IPS DF 19.7 (cell line): ENCODE results near the gene MLYCD.
"Not testable (repeated sequence)": the region's sequence is repeated elsewhere in the genome, so short reads cannot be mapped to it uniquely, and the experiment has no call there.

Source experiments
- DNase-seq: peaks from one replicate; pipeline ENCODE4 v3.0.0-alpha.2; 2013; ENCODE audit warnings: low read depth, low spot score

The MLYCD gene

GRCh38 chr16:83939266-83939855 is 40.4 kb downstream of the MLYCD start:
- DNase-seq: no peak

GRCh38 chr16:83940119-83940518 is 41.2 kb downstream of the MLYCD start:
- no peak for DNase-seq

DNA sequence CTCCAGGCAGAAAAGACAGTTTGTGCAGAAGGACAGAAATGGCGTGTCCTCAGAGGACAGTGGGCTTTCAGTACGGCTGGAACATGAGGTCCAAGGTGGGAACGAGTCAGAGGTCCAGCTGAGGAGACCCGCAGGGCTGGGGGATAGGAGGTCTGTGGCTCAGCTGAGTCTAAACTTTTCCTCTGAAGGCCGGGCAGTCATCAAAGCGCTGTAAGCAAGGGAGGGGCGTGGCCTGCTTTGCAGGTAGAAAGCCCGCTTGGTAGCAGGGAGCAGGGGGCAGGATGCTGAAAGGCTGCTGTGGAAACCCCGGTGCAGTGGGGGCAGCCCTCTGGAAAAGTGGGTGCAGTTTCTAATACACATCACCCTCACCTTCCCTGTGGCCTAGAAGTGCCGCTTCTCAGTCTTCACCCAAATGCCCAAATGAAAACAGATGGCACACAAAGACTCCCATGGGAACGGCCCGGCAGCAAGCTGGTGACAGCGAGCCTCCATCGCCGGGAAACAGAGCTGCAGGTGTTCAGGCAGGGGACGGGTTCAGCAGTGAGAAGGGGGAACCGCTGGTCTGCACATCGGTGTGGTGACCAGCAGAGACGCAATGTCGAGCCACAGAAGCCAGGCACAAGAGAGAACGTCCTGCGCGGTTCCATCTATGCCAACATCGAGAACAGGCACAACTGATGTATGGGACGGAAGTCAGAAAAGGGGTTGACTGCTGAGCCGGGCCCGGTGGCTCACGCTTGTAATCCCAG is 41.9 kb downstream of the MLYCD start:
- DNase-seq: no peak

- not testable (repeated sequence) for DNase-seq
Observed at GRCh38 chr16:83941546-83941945, 42.6 kb downstream of the MLYCD start.

GRCh38 chr16:83942074-83942473 is 43.2 kb downstream of the MLYCD start:
- DNase-seq: no peak

- no peak for DNase-seq
Observed at GRCh38 chr16:83942815-83943515, 44.0 kb downstream of the MLYCD start.

DNA sequence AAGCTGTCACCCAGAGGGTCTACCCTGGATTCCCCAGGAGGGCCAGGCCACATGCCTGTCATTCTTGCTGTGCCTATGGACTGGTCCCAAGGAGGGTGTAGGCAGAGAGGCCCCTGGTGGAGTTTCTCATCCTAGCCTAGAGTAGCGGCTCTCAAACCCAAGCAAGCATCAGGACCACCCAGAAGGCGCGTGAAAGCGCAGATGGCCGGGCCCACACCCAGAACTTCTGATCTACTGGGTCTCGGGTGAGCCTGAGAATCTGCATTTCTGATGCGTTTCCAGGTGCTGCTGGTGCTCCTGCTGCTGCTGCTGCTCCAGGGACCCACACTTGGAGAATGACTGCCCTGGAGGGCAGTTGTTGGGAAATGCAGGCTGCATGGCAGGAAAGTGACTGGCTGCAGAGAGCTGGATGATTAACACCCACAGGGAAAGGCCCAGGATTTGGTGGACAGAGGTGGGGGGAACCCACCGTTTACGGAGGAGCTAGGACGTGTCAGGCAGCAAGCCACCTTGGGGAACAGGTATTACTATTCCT is 44.7 kb downstream of the MLYCD start:
- no peak for DNase-seq

GRCh38 chr16:83945587-83945986 is 46.7 kb downstream of the MLYCD start:
- DNase-seq: no peak

- no peak for DNase-seq
Observed at GRCh38 chr16:83946154-83946780, 47.4 kb downstream of the MLYCD start.

DNA sequence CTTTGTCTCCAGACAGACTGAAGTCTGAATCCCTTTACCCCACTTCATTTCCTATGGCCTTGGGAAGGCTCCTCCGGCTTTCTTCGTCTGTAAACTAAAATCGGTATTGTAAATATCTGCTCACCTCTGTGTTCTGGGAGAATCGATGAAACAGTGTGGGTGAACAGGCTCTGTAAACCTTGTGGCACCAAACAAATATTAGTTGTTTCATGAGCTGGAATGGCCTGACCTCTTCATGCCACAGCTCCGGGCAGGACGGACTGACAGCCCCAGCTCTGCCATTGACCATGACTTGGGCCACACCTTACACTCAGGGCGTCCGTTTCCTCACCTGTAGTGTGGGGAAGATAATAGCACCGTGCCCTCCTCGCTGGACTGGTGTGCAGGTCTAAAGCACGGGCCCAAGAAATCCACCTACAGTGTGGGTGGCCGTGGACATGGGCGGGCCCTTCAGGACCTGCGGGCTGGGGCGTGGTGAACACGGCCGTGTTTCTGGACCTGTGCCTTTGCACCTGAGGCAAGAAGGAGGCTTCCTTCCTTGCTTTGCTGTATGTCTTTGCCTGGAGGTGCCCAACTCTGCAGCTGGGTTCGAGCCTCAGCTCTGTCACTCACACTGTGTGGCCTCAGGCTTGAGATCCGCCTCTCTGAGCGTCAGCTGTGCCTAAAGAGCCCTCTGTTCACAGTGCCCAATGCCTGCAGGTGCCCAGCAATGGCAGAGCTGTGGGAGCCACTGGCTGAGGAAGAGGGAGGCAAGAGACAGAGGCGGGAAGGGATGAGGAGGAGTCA is 48.1 kb downstream of the MLYCD start:
- DNase-seq: no peak

GRCh38 chr16:83947642-83948234 is 48.8 kb downstream of the MLYCD start:
- DNase-seq: no peak

DNA sequence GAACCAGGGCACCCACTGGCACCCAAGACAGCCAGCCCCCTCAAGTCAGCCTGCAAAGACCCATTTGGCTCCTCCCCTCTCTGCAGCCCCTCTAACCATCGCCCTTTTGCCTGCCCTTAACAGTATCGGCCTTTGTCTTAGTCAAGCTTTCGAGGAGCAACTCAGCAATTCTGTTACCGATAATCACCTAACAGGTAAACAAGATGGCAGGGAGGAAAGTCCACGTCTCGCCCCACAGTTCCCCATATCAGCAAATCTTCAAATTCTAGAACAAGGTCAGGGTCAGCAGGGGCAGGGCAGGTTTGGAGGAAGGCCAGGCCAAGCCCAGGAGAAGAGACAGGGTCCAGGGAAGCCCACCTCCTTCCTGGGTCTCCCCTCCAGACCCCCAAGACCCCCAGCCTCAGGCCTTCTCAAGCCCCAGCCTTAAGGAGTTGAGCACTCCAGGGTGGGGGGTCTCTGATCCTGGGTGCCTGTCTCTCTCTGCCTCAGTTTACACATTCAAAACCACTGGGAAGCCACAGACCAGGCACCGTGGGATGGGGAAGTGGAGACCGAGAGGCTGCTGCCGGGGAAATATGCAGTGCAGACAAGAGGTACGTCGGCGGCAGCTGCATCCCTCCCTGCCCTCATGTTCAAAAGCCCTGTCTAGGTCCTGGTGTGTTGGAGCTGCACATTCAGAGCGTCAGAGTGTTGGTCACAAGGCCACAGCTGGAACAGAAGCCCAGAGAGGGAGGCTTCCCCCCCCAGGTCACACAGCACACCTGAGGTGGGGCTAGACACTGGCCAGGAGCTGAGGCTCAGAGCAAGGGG is 50.2 kb downstream of the MLYCD start:
- no peak for DNase-seq

DNA sequence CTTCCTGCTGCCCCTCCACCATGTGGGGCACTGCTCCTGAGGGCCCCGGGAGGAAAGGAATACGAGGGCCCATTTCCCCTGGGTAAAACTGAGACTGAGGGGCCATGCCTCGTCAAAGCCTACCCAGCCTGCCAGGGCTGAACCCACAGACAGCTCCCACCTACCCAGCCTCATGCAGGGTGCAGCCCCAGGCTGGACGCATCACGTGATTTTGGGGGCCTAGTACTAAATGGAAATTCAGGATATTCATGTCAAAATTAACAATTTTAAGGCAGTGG is 50.7 kb downstream of the MLYCD start:
- no peak for DNase-seq

DNA sequence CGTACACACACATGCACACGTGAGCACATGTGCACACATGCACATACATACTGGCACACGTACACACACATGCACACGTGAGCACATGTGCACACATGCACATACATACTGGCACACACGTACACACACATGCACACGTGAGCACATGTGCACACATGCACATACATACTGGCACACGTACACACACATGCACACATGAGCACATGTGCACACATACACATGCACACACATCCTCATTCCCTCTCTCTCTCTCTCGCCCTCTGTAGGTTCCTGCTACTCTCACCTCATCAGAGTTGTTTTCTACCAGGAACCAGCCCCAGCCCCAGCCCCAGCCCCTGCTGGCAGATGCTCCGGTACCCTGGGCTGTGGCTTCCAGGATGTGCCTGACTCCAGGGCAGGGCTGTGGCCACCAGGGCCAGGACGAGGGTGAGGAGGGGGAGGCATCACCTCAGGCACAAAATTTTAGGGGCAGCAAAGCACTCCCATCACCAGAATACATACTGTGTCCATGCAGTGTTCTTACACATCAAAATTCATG is 52.0 kb downstream of the MLYCD start:
- DNase-seq: not testable (repeated sequence)

GRCh38 chr16:83951544-83951943 is 52.6 kb downstream of the MLYCD start:
- DNase-seq: no peak

DNA sequence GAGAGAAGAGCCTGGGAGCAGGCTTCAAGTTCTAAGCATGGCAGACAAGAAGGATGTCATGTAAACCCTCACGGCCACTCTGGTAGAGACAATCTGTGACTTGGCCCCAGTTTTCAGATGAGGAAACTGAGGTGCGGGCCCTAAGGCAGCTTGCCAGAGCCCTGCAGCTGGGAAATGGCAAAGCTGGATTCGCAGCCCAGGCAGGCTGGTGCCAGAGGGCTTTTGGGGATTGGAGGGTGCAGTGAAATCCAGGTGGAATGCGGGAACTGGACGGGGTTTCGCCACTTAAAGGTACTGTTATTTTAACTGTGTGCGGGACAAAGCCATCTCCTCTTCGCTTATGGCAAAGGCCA is 53.6 kb downstream of the MLYCD start:
- no peak for DNase-seq

GRCh38 chr16:83952940-83953795 is 54.3 kb downstream of the MLYCD start, which contains the start of gene OSGIN1:
TSS of gene OSGIN1 (plus strand) at chr16:83953240. CDS start at chr16:83957672, 4,432 bp downstream.
- no peak for DNase-seq

- no peak for DNase-seq
Observed at GRCh38 chr16:83953796-83954576, 55.1 kb downstream of the MLYCD start.
